HEK293T (cell line): ENCODE results near the gene ARMC2.

Experiments
- CTCF ChIA-PET: fragments of 350-600 bp; formaldehyde crosslinking; extraction: SDS; loops from one replicate; lab custom pipeline; 2021; ENCODE audit warnings: antibody characterized with exemption, inconsistent platforms; lab: Yijun Ruan, JAX
- POLR2A ChIA-PET: fragments of 350-600 bp; formaldehyde crosslinking; extraction: SDS; loops from one replicate; lab custom pipeline; 2020; ENCODE audit warnings: antibody characterized with exemption, inconsistent platforms; lab: Yijun Ruan, JAX
- DNase-seq: peaks from one replicate; pipeline ENCODE4 v3.0.0; 2012; ENCODE audit warnings: mixed read lengths; ENCODE audit errors: extremely low spot score
- ARNT ChIP-seq: fragments of 450-650 bp; IDR thresholded peaks from 2 replicates; pipeline ENCODE4 v1.6.1; 2017; ENCODE audit warnings: mild to moderate bottlenecking
- BHLHE40 ChIP-seq: fragments of 450-650 bp; IDR thresholded peaks from 2 replicates; pipeline ENCODE4 v1.6.1; 2016; ENCODE audit warnings: mild to moderate bottlenecking, moderate library complexity, borderline replicate concordance
- CTBP1 ChIP-seq: fragments of 450-650 bp; IDR thresholded peaks from 2 replicates; pipeline ENCODE4 v1.6.1; 2016; ENCODE audit warnings: borderline replicate concordance
- ELF4 ChIP-seq: fragments of 450-650 bp; IDR thresholded peaks from 2 replicates; pipeline ENCODE4 v1.6.1; 2017; ENCODE audit warnings: antibody characterized with exemption
- FOXA1 ChIP-seq: fragments of 450-650 bp; IDR thresholded peaks from 2 replicates; pipeline ENCODE4 v1.6.1; 2016; ENCODE audit warnings: mild to moderate bottlenecking
- FOXK2 ChIP-seq: fragments of 450-650 bp; IDR thresholded peaks from 2 replicates; pipeline ENCODE4 v1.6.1; 2016; ENCODE audit warnings: mild to moderate bottlenecking
- FOXM1 ChIP-seq: fragments of 450-650 bp; IDR thresholded peaks from 2 replicates; pipeline ENCODE4 v1.6.1; 2017; ENCODE audit warnings: mild to moderate bottlenecking, borderline replicate concordance
- HDGF ChIP-seq: fragments of 450-650 bp; IDR thresholded peaks from 2 replicates; pipeline ENCODE4 v1.6.1; 2017; ENCODE audit warnings: antibody characterized with exemption, borderline replicate concordance
- L3MBTL2 ChIP-seq: fragments of 450-650 bp; conservative IDR thresholded peaks from 2 replicates; pipeline ENCODE4 v1.6.1; 2016; ENCODE audit warnings: mild to moderate bottlenecking
- LEF1 ChIP-seq: fragments of 450-650 bp; IDR thresholded peaks from 2 replicates; pipeline ENCODE4 v1.6.1; 2017; ENCODE audit warnings: mild to moderate bottlenecking, borderline replicate concordance
- NFRKB ChIP-seq: fragments of 450-650 bp; IDR thresholded peaks from 2 replicates; pipeline ENCODE4 v1.6.1; 2016; ENCODE audit warnings: mild to moderate bottlenecking, moderate library complexity
- SP1 ChIP-seq: fragments of 450-650 bp; IDR thresholded peaks from 2 replicates; pipeline ENCODE4 v1.6.1; 2017
- SUZ12 ChIP-seq: fragments of 450-650 bp; IDR thresholded peaks from 2 replicates; pipeline ENCODE4 v1.6.1; 2016; ENCODE audit warnings: mild to moderate bottlenecking
- TARDBP ChIP-seq: fragments of 450-650 bp; IDR thresholded peaks from 2 replicates; pipeline ENCODE4 v1.6.1; 2016
- ZNF384 ChIP-seq: fragments of 450-650 bp; IDR thresholded peaks from 2 replicates; pipeline ENCODE4 v1.6.1; 2016
- TF ChIP-seq, protein P1 (sequence below): fragments of 450-650 bp; IDR thresholded peaks from 2 replicates; pipeline ENCODE4 v1.6.1; 2016

Gene ARMC2

DNA sequence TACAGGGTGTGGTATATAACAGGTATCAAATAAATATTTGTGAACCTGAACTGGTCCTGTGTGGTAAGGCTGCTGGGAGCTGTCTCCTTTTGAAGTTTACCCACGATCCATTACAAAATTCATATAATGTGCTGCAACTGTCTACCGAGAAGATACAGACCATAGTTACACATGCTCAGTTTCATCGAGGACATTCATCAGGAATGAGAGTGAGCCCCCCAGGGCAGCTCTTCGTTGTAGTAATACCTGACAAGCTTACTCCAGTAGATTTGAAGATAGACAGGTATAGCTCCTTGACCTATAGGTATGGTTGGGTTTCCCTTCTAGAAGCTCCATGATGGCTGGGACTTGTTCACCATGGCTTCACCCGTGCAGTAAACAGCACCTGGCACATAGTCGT is 25.7 kb downstream of the ARMC2 start:
- CTCF ChIA-PET: no interaction called here

DNA sequence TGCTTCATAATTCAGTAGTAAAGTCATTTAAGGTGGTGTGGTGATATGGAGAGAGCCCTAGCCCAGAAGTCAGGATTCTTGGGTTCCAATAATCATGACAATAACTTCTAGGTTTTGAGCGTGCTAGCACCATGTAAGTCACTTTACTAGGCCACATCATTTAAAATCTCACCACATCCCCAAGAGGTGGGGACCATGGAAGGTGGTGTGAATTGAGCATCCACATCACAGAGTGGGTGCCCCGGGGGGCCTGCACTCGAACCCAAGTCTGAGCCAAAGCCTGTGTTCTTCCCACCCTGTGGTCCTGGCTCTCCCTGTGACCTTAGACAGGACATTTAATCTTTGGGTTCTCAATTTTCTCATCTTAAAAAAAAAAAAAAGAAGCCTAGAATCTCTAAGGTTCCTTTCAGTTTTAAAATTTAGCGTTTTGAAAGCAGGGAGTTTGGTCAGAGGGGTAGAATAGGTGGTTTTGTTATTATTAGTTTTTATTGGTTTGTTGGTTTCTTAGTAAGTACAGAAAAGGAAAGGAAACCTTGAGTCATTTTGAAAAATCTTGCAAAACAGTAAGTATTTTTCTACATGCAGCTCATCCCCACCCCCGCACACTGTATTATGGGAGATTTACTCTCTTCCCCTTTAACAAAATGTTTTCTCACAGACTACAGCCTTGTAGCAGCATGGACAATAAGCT is 26.4 kb downstream of the ARMC2 start:
- ChIA-PET POLR2A (interaction anchor here (0.7 kb wide), 1 partner anchor 11 kb away, joined by 3 read pairs; no protein-coding TSS in a partner anchor), CTCF (no interaction called here)
- TF ChIP-seq SUZ12 (no peak), FOXK2 (no peak), ZNF384 (no peak), NFRKB (no peak), ARNT (no peak), CTBP1 (no peak), TARDBP (no peak), BHLHE40 (no peak), SP1 (no peak), HDGF (no peak), LEF1 (no peak), FOXA1 (no peak), ELF4 (no peak), L3MBTL2 (no peak)
- TF ChIP-seq, protein P1, sequence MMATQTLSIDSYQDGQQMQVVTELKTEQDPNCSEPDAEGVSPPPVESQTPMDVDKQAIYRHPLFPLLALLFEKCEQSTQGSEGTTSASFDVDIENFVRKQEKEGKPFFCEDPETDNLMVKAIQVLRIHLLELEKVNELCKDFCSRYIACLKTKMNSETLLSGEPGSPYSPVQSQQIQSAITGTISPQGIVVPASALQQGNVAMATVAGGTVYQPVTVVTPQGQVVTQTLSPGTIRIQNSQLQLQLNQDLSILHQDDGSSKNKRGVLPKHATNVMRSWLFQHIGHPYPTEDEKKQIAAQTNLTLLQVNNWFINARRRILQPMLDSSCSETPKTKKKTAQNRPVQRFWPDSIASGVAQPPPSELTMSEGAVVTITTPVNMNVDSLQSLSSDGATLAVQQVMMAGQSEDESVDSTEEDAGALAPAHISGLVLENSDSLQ: no peak
- DNase-seq: no peak

More for the DNA sequence above, 25.7 kb downstream of the ARMC2 start:
- no peak for DNase-seq
- POLR2A ChIA-PET: no interaction called here
- TF ChIP-seq, protein P1: no peak
- TF ChIP-seq L3MBTL2 (no peak), FOXA1 (no peak), FOXK2 (no peak), BHLHE40 (no peak), TARDBP (no peak), FOXM1 (no peak), CTBP1 (no peak), NFRKB (no peak), SP1 (no peak), LEF1 (no peak), HDGF (no peak), ELF4 (no peak), ZNF384 (no peak)

DNA sequence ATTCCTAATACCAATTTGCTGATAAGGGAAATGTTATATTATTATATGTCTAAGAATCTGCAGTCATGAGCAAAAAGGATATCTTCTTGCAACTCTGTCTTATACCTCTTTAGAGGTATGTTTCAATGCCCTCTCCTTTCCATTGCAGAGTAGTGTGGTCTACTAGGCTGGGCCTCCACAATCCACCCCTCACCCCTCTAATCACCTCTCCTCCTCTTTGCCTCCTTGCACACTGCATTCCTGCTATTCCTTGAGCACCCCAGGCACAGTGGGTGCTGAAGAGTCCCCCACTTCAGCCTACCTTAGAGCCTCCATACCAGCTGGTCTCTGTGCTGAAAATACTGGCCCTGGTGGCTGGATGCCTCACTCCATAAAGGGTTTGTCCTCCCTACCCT is 26.9 kb downstream of the ARMC2 start:
- POLR2A ChIA-PET: interaction anchor here (0.7 kb wide), 1 partner anchor 10 kb away, joined by 3 read pairs; no protein-coding TSS in a partner anchor
- CTCF ChIA-PET: no interaction called here
- TF ChIP-seq BHLHE40: no peak
- TF ChIP-seq CTBP1: no peak
- DNase-seq: no peak

DNA sequence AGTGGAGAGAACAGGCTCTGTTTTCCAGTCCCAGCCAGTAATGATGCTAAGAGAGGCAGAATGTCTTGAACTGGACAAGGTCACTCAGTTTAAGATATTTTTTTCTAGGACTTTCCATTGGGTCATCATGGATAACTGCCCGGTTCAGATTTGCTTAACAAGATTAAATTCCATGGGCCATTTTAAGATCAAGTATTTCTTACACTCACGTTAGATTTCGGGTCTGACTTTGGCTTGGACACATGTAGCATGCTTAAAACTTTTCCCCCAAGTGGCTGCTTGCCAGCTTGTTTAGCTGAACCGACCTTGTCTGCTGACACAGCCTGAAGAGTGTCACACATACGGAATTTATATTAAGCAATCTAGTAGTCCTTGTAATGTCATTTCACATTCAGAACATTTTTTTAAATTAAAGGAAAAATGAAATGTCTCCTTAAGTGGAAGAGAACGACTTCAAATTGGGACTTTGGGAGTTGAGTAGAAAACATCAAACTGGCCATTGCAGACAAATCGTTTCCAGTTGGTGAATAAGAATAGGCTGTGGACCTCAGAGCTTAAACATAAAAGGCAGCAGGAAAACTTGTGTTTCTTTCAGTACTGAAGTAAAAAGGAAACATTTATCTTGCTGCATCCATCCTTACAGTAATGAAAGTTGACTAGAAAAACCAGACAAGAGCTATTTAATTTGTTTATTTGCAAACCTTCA is 29.0 kb downstream of the ARMC2 start:
- DNase-seq: no peak
- ChIA-PET POLR2A (interaction anchor here (0.7 kb wide), 1 partner anchor 29 kb away, joined by 3 read pairs; the partner anchor contains the start of gene ARMC2), CTCF (no interaction called here)
- no peak for TF ChIP-seq LEF1
- no peak for TF ChIP-seq SUZ12
- no peak for TF ChIP-seq CTBP1
- TF ChIP-seq, protein P1: no peak
- no peak for TF ChIP-seq NFRKB

DNA sequence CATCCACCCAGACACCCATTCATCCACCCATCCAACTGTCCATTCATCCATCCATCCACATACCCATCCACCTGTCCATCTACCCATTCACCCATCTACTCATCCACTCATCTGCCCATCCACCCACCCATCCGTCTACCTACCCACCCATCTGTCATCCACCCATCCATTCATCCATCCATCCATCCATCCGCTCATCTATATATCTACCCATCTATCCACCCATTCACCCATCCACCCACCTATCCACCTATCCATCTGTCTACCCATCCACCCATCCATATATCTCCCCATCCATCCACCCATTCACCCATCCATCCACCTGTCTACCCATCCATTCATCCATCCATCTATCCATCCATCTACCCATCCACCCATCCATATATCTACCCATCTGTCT is 30.7 kb downstream of the ARMC2 start:
- TF ChIP-seq, protein P1: no peak
- no peak for TF ChIP-seq CTBP1
- TF ChIP-seq FOXM1: no peak
- no peak for TF ChIP-seq ZNF384
- ChIA-PET POLR2A (no interaction called here), CTCF (no interaction called here)

DNA sequence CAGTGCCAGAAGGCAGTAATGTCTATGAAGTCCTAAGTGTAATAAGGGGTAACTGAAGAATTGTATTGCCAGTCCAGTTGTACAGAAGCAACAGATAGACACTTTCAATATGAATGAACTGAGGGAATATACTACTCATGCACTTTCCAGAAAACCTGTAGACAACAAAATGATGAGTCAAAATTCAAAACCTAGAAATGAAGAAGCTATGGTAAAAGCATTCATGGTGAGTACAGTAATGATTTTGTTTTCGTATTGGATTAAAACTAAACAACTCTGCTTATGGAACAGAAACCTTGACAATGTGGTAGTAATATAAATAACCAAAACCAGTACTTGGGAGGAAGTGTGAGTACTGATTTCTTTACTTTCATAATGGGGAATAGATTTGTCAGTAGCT is 35.0 kb downstream of the ARMC2 start:
- no peak for TF ChIP-seq L3MBTL2
- no peak for TF ChIP-seq ELF4
- TF ChIP-seq, protein P1: no peak
- no peak for TF ChIP-seq ARNT
- no peak for TF ChIP-seq HDGF
- no peak for TF ChIP-seq NFRKB
- no peak for TF ChIP-seq ZNF384
- no peak for TF ChIP-seq CTBP1
- TF ChIP-seq FOXK2: no peak
- no peak for TF ChIP-seq SP1
- no peak for TF ChIP-seq SUZ12
- TF ChIP-seq FOXM1: no peak
- no peak for TF ChIP-seq FOXA1
- no peak for TF ChIP-seq BHLHE40
- no peak for TF ChIP-seq TARDBP
- no peak for TF ChIP-seq LEF1
- ChIA-PET POLR2A (no interaction called here), CTCF (interaction anchor here (0.6 kb wide), 2 partner anchors 36 to 332 kb away, joined by 3 to 4 read pairs; no protein-coding TSS in a partner anchor)
- no peak for DNase-seq

More for the DNA sequence above, 30.7 kb downstream of the ARMC2 start:
- no peak for DNase-seq
